Activated T-cell treated with anti-CD3 and anti-CD28 coated beads for 4 hours (primary cell): ENCODE data around the gene ATP5PB.

Source experiments
- DNase-seq: peaks from one replicate; pipeline ENCODE4 v3.0.0-alpha.2; 2020

ATP5PB gene

DNA sequence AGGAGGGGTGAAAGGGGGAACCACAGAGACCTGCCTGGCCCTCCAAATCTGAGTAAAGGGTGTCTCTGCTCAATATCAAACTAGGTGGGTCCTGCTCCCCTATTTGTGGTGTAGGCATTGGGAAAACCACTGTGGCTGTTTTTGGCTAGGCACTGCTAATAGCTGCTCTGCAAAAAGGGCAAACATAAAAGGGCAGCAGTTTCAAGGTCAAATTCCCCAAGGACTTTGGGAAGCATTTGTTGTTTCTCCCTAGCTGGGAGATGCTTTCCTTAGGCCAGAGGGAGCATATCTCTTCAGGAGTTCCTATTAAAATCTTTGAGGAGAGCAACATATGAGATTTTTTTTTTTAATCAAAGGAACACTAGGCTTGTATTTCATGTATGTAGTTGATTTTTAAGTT is 26.9 kb downstream of the ATP5PB start:
- DNase-seq, result no peak

- no peak for DNase-seq
Measured at GRCh38 chr1:111476761-111477309, 27.6 kb downstream of the ATP5PB start.

- no peak for DNase-seq
Measured at GRCh38 chr1:111480674-111481073, 31.4 kb downstream of the ATP5PB start.

DNA sequence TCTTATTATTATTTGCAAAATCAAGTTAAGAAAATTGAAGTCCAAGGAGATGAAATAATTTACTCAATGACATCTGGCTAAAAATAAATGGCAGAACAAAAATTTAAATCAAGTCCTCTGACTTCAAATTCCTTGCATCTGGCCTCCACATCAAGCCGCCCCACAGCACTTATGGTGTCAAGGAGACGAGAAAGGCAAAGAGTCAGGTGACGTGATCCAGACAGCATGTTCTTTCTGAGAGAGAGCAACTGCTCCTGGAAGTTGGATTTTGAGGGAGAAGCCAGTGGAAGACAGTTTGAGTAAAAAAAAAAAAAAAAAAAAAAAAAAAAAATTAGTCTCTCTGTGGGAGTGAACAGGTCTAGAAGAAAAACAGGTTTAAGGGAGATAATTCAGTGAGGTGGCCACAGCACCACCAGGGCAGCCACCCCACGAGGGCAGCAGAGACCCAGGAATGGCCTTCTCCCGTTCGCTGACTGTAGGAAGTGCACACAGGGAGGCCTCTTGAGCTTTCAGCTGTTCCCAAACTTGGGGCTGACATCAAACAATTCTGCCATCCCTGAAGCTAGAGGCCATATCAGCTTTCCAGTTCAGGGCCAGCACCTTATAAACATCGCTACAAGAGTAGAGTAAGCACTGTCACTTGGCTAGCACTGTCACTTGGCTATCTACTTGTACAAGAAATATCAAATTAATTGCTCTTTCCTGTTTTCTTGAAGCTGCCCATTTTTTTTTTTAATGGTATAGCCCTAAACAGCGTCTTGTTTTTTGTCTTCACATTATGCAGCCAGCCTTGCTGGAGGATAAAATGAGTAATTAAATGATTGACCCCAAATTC is 32.3 kb downstream of the ATP5PB start:
- DNase-seq, result peak; percentile 41

- DNase-seq, result no peak
Measured at GRCh38 chr1:111483166-111483565, 33.9 kb downstream of the ATP5PB start.

DNA sequence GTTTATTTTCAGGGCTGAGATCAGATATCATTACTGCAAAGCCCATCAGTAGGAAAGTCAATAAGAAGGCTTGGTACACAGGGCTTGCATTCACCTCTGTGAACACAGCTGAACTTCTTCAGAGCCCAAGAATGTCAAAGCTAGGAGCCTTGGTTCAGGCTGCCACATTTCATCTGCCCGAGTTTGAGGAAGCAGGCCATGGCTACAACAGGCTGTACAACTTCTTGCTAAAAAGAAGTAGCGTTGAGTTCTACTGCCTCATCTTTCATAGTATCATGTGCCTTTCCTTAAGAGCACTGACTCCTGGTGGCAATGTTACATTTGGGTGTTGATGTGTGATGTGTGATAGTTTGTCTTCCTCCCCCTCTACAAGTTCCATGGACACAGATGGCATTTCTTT is 34.6 kb downstream of the ATP5PB start:
- DNase-seq, result no peak

DNA sequence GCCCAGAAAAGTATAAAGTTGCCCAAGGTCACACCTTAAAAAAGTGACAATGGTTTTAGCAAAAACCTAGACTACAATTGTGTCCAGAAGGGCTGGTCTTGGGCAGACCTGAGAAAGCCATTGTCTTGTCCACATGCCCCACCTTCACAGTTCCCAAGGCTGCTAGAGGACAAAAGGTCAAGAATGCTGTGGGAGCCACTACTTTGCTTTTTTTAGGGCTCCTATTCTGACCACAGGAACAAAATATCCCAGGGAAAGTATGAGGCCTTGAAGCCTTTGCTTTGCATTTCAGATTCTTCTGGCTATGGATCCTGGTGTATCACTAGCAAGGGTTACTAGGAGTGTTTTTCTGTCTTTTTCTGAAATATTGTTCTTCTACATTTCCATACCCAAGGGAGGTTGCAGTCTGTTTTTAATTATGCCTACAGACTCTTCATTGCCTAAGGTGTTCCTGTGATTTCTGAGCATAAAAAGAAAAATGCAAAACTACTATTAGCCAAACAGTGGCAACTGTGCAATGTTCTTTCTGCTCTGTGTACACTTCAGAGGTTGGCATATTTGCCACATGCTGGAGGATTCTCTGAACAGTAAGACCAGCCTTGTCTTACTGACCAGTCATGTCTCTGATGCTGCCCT is 35.2 kb downstream of the ATP5PB start:
- DNase-seq, result no peak

- no peak for DNase-seq
Measured at GRCh38 chr1:111486431-111486830, 37.2 kb downstream of the ATP5PB start.

- DNase-seq, result no peak
Measured at GRCh38 chr1:111487133-111487532, 37.9 kb downstream of the ATP5PB start.

DNA sequence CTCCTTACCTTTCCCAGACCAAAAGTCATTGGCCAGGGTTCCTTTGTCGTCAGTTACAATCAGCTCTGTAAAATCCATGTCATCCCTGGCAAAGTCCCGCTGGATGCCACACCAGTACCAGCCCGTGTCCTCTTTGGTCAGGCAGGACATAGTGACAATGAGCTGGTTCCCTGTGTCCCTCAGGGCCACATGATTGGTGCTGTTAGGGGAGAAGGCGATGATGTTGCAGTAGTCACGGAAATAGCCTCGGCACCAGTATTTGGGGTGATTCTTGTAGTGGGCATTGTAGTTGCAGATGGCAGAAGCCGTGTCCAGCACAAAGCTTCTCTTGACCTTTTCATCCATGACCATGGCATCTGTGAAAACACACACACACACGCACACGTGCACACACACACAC is 39.4 kb downstream of the ATP5PB start:
- no peak for DNase-seq

DNA sequence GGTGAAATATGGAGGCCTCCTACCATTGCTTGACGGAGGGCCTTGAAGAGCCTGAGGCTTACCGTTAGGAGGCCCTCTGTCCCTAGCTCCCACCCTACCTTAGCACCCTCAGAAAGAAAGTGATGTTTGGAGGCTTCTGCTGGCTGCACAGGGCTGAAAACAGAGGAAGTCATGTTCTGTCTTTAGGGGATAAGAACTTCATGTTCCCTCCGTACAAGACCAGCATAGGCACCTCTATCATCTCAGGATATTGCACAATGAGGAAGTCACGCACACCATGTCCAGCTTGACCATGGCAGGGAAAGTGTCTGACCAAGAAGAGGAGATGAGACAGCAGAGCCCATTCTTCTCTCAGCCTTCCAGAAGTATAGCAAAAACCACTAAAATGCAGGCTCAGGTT is 40.3 kb downstream of the ATP5PB start:
- DNase-seq, result no peak

- no peak for DNase-seq
Measured at GRCh38 chr1:111490220-111490619, 41.0 kb downstream of the ATP5PB start.

GRCh38 chr1:111491070-111491469 is 41.8 kb downstream of the ATP5PB start:
- no peak for DNase-seq

GRCh38 chr1:111496398-111496797 is 47.1 kb downstream of the ATP5PB start:
- DNase-seq, result no peak

- no peak for DNase-seq
Measured at GRCh38 chr1:111497592-111497991, 48.3 kb downstream of the ATP5PB start.

- no peak for DNase-seq
Measured at GRCh38 chr1:111499026-111499785, 49.9 kb downstream of the ATP5PB start.

- DNase-seq, result no peak
Measured at GRCh38 chr1:111501645-111502044, 52.4 kb downstream of the ATP5PB start.

DNA sequence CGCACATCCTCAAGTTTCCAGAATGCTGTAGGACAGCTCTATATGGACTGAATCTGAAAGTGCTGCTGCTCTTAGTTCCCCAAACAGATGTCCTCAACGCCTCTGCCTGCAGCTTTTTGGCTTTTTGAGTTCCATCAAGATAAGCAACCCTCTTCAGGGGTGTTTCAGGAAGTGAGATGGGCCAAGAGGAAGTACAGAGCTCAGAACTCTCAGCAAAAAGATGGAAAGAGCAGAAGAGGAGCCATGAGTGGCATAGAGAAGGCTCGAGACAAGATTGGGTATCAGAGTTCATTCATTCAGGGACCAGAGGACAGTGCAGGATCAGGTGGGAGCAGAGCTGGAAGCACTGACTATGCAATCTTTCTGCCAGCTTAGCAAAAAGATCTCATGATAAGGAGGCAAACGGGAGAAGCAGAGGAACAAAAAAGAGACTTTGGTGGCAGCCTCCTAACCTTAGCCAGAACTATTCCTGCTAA is 54.4 kb downstream of the ATP5PB start, which contains the start of the genes ADORA3 and TMIGD3:
ADORA3 (minus strand) TSS at position 49 of the 476 bp plus-strand sequence. CDS start 279 bp downstream, outside the sequence.
TMIGD3 (minus strand) TSS at position 49 of the 476 bp plus-strand sequence. CDS start 279 bp downstream, outside the sequence.
- DNase-seq, result no peak

DNA sequence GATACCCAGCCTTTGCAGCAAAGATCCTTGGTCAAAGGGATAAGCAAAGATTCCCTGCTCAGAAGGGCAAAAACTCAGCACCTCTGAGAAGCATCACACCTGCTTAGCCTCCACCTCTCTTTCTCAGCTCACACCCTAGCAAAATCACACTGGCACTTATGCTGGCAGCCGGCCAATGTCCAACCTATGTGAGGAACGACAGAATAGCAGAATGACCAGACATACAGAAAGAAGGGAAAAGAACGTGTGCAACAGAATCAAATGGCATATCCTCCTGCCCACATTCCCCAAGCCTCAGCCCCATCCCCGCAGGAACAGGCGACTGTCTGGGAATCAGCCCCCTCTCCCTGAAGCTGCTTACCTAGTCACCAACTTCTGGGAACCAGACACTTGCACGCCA is 54.8 kb downstream of the ATP5PB start:
- DNase-seq, result no peak

GRCh38 chr1:111505641-111506119 is 56.4 kb downstream of the ATP5PB start:
- no peak for DNase-seq

DNA sequence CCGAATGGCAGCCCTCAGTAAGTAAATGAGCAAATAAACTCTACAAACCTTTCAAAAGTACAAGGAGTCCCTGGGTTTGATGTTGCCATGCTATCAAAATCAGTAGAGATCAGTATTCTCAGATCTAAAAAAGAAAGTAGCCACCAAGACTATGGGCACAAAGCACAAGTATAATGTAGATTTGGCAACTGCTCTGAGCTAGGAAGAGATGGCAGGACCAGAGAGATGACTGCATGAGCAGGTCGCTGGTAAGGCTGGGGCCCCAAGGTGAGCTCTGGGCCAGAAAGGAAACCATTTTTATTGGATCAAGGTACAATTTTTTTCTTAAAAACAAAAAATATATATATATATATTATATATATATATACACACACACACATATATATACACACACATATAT is 57.3 kb downstream of the ATP5PB start:
- no peak for DNase-seq

GRCh38 chr1:111507411-111508201 is 58.3 kb downstream of the ATP5PB start:
- DNase-seq, result peak; percentile 31
